HG02759 (cell line): ENCODE results near the gene DNM1L.

ENCODE experiments used
- ATAC-seq: cut with Tn5 transposase; IDR thresholded peaks from one replicate; pipeline ENCODE4 v1.9.1; 2021; ENCODE audit warnings: mild to moderate bottlenecking, moderate library complexity; ENCODE audit not compliant: unreplicated experiment

Gene DNM1L

DNA sequence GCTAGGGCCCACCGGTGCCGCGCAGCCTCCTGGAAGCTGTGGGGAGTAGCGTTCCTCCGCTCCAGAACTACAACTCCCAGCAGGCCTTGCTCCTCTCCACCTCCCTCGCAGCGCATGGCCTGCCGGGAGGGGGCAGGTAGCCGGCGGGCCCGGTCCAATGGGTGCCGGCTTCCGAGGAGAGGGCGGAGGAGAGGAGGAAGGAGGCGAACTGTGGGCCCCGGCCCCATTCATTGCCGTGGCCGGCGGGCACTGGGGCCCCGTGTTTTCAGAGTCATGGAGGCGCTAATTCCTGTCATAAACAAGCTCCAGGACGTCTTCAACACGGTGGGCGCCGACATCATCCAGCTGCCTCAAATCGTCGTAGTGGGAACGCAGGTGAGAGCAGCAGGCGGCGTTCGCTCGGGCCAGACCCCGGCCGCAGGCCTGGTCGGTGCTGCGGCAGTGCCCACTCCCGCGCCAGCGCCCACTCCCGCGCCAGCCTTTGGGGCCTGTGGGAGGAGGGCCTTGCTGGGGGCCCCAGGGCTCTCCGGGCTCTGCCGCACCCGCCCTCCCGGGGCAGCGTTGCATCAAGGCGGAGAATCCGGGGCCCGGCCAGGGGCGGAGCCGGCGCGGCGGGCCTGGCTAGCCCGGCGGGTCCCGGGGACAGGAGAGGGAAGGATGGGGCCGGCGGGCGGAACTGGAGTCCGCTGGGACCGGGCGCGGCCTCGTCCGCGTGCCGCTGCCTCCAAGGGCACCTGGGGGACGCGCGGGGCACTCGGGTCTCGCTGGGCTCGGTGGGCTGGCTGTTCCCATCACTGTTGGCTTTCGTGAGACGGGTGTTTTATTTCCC lies at the start of gene DNM1L:
Gene DNM1L, plus strand, starts transcription at position 211 of the 829 bp plus-strand sequence. Its CDS starts 63 bp downstream, at position 274.
- peak; percentile 96 for ATAC-seq

- no peak for ATAC-seq
Observed at GRCh38 chr12:32641287-32641901, 37.7 kb upstream of the DNM1L start.

- no peak for ATAC-seq
Observed at GRCh38 chr12:32644431-32644830, 34.7 kb upstream of the DNM1L start.

- no peak for ATAC-seq
Observed at GRCh38 chr12:32647275-32647674, 31.8 kb upstream of the DNM1L start.

- ATAC-seq = no peak
Observed at GRCh38 chr12:32650508-32650907, 28.6 kb upstream of the DNM1L start.

DNA sequence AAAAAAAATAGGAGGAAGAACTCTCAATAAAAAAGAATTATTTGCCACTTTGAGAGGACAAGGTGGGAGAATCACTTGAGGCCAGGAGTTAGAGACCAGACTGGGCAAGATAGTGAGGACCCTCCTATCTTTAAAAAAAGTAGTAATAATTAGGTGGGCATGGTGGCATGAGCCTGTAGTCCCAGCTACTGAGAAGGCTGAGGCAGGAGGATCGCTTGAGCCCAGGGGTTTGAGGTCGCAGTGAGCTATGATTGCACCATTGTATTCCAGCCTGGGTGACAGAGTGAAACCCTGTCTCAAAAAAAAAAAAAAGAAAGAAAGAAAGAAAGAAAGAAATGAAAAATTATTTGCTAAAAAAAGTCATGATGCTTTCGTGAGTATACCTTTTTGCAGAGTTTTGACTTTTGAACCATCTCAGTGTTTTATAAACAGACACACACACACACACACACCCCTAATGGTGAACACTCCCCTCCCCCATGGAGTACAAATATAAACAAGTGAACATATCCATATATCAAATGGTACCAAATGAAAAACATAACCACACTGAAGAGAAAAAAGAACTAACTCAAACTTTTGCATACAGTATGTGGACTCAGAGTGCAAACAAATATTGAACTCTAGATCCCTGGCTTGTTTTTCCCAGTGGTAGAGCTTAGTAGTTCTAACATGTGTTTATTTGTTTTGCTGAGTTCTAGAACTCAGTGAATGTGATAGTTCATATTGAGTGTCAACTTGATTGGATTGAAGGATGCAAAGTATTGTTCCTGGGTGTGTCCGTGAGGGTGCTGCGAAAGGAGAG lies 27.7 kb upstream of the DNM1L start:
- ATAC-seq = no peak

DNA sequence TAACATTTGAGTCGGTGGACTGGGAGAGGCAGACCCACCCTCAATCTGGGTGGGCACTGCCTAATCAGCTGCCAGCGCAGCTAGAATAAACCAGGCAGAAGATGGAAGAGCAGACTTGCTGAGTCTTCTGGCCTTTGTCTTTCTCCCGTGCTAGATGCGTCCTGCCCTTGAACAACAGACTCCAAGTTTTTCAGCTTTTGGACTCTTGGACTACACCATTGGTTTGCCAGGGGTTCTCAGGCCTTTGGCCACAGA lies 27.2 kb upstream of the DNM1L start:
- no peak for ATAC-seq

DNA sequence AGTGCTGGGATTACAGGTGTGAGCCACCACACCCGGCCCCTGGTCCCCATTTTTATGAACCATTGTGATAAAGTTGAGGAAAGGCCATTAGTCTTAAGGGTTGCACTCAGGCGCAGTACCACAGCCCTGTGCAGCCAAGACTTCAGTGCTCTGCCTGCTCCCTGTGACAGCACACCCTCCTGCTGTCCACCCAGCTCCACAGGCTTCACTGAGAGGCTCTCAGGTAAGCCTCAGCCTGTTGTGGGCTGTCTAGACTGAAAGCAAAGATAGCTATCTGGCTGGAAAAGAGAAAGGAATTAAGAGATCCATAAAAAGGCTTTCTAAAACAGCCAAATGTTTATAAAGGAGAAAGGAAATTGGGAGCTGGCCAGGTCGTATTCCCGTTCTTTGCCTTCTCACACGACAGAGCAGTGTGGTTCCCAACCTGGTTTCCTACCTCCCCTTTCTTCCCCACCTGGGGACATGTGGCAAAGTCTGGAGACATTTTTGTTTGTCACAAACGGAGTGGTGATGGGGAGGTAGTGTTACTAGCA lies 19.1 kb upstream of the DNM1L start:
- no peak for ATAC-seq

DNA sequence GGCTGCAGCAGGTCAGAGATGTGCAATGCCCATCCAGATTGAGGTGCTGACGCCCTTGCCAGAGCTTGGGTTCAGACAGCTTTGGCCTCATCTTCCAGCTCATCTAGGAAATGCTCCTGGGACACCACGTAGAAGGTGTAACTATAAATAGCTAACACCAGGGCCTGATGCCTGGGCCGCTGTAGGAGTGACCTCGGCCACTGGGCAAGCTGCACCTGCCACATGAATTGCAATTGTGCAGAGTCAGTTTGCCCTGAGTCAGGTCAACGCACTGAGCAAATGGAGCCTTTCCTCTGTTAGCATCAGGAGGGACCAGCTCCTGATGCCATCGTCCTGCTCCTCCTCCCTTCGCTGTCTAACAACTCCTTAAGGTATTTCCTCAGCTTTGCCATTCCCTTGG lies 17.4 kb upstream of the DNM1L start:
- no peak for ATAC-seq

DNA sequence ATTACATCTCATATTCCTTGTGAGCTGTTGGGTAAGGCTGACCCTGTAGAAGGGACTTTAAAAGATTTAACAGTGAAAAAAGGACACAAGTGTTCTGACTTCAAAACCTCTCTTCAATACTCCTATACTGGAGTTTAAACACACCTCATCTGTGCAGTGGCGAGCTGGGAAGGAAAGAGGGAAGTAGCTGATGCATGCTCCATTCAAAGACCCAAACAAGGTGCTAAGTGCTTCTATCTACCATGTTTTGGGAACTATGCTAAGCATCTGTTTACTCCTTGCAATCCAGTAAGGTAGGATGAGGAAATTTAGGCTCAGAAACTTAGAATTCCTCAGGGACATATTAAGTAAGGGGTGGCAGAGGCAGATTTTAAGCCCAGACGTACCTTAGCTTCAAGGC lies 16.4 kb upstream of the DNM1L start:
- ATAC-seq = no peak

GRCh38 chr12:32666018-32666417 lies 13.1 kb upstream of the DNM1L start:
- no peak for ATAC-seq

DNA sequence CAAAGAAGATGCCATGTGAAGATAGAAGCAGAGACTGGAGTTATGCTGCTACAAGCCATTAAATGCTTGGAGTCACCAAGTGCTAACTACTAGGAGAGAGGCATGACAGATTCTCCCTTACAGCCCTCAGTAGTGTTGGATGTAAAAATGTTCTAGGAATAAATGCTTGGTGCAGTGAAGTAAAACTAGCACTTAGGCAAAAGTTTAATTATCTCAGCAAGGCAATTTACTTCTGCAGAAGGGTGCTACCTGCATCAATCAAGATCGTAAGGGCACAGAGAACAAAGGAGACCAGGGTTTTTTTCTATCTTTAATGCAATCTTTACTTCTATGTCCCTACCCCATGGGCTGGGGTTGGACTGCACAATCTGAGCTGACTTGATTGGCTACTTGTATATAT lies 9.5 kb upstream of the DNM1L start:
- no peak for ATAC-seq

GRCh38 chr12:32671930-32672780 lies 6.9 kb upstream of the DNM1L start:
- ATAC-seq = peak; percentile 31

- ATAC-seq = no peak
Observed at GRCh38 chr12:32679920-32680237, 778 bp downstream of the DNM1L start.

DNA sequence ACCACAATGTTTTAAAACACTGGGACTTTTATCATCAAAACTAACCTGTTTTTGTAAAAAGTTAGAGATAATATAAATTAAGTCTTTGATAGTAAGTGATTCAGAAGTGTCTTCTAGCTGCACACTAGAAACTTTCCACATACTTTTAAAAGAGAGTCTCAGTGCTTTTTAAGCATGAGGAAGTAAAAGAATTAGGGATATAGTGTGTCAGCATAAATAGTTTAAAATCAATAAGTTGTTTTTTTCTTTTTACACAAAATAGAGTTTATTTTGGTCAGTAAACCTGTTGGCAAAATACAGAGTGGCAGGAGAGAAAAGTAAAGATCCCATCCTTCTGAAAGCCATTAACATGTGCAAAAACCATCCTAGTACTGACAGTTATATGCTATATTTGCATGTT lies 1.7 kb downstream of the DNM1L start:
- ATAC-seq = no peak

DNA sequence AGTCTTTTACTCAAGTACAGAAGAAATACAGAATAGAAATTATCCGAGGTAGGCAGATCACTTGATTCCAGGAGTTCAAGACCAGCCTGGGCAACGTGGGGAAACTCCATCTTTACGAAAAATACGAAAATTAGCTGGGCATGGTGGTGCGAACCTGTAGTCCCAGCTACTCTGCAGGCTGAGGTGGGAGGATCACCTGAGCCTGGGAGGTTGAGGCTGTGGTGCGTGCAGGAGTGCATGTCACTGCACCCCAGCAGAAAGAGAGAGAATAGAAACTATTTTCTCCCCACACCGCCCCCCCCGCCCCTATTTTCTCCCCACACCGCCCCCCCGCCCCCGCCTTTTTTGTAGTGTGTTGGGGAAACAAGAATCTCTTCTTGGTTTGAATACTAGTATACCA lies 2.2 kb downstream of the DNM1L start:
- ATAC-seq = no peak

- ATAC-seq = no peak
Observed at GRCh38 chr12:32686340-32686739, 7.2 kb downstream of the DNM1L start.

DNA sequence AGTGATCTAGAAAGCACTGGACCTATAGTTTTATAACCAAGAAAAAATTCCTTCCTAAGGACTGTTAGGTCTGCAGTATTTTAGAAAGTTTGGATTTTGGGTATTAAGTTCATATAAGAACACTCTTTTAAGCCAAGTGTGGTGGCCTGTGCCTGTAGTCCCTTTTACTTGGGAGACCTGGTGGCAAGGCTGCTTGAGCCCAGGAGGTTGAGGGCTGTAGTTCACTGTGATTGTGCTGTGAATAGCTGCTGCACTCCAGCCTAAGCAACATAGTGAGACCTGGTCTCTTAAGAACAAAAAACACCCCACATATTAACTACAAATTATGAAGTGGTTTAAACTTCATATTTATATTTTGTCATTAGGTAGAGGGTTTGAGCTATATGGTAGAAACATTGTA lies 9.7 kb downstream of the DNM1L start:
- no peak for ATAC-seq

DNA sequence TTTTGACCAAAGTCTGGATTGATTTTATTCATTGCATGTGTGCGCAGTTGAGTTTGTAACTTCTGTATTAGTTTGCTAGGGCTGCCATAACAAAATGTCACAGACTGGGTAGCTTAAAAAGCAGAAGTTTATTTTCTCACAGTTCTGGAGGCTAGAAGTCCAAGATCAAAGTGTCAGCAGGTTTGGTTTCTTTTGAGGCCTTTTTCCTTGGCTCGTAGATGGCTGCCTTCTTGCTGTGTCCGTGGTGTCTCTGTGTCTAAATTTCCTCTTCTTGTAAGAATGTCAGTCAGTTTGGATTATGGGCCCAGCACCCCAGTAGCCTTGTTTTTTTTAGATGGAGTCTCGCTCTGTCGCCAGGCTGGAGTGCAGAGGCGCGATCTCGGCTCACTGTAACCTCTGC lies 11.8 kb downstream of the DNM1L start:
- ATAC-seq = no peak

DNA sequence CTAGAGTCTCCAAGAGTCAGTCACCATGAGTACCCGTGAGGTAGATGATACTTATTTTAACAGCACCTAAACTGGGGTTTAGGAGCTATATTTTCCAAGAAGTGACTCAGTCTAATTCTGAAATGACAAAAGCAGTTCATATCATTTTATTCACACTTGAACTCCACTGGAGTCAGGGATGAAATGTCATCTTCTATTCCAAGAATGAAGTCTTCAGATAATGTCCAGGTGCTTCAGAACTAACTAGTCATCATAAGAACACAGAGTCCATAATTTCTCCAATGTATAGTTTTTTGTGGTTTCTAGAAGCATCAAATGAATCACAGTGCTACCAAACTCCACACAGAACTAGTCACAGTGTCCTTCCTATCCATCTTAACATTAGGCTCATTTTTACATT lies 13.3 kb downstream of the DNM1L start:
- ATAC-seq = no peak

DNA sequence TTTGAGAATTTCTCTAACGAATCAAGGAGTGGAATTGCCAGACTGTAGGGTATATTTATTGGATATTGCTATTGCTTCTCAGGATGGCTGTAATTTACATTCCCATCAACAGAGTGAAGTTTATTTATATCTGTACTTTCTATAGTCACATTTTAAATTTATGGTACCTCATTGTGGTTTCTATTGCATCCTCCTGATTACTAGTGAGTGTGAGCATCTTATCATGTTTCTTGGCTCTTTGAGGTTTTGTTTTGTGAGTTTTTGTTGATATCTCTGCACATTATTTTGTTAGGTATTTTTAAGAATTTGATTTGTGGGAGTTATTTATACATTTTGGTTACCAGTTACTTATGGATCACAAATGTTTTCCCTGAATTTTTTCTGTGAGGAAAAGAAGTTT lies 13.9 kb downstream of the DNM1L start:
- no peak for ATAC-seq
